Stromal cell of bone marrow (primary cell): ENCODE results near the gene SPNS3.

Source experiments
- DNase-seq: peaks from one replicate; pipeline ENCODE4 v3.0.0-alpha.2; 2012; ENCODE audit warnings: low read depth

The SPNS3 gene

GRCh38 chr17:4487820-4488716, 54.3 kb downstream of the SPNS3 start:
- no peak for DNase-seq

- DNase-seq = no peak
Observed at GRCh38 chr17:4488989-4489595, 55.4 kb downstream of the SPNS3 start.

- no peak for DNase-seq
Observed at GRCh38 chr17:4490109-4490591, 56.4 kb downstream of the SPNS3 start.

GRCh38 chr17:4490637-4491061, 56.9 kb downstream of the SPNS3 start:
- no peak for DNase-seq

- no peak for DNase-seq
Observed at GRCh38 chr17:4492721-4493561, 59.2 kb downstream of the SPNS3 start.

- no peak for DNase-seq
Observed at GRCh38 chr17:4497101-4497824, 63.5 kb downstream of the SPNS3 start.

GRCh38 chr17:4498461-4499397, 65.0 kb downstream of the SPNS3 start, which contains the start of gene SPNS2:
TSS of gene SPNS2 (plus strand) at chr17:4498881. CDS start at chr17:4499048, 167 bp downstream.
- no peak for DNase-seq

GRCh38 chr17:4499431-4500190, 65.9 kb downstream of the SPNS3 start:
- no peak for DNase-seq

- no peak for DNase-seq
Observed at GRCh38 chr17:4500191-4500571, 66.4 kb downstream of the SPNS3 start.

- DNase-seq = no peak
Observed at GRCh38 chr17:4501295-4501949, 67.7 kb downstream of the SPNS3 start.

- DNase-seq = no peak
Observed at GRCh38 chr17:4502466-4503154, 68.9 kb downstream of the SPNS3 start.

GRCh38 chr17:4503283-4504025, 69.7 kb downstream of the SPNS3 start:
- no peak for DNase-seq

- no peak for DNase-seq
Observed at GRCh38 chr17:4504188-4504587, 70.4 kb downstream of the SPNS3 start.

- DNase-seq = no peak
Observed at GRCh38 chr17:4505187-4505586, 71.4 kb downstream of the SPNS3 start.

GRCh38 chr17:4506175-4506813, 72.6 kb downstream of the SPNS3 start:
- DNase-seq = no peak

GRCh38 chr17:4506892-4507291, 73.2 kb downstream of the SPNS3 start:
- no peak for DNase-seq

GRCh38 chr17:4507361-4508111, 73.8 kb downstream of the SPNS3 start:
- DNase-seq = no peak
